Pancreas (tissue), 10 donors: ENCODE measurements around the gene MYO7B. TPM values are rescaled to one million over a fixed set of nuclear protein-coding genes. Genes with fewer than 3 reads are reported as not detected.

Experiments
- ATAC-seq, 4 donors: fragments of 200-7000 bp; cut with Tn5 transposase; one replicate each; pipeline versions ENCODE4 v1.8.0 to v1.9.1; 2020; ENCODE audit warnings: mild to moderate bottlenecking in 4 of 4, moderate library complexity in 4 of 4
- DNase-seq, 6 donors: peaks; one replicate each; pipeline ENCODE4 v3.0.0-alpha.2; 2020
- FAIRE-seq: peaks from 2 replicates; lab custom pipeline; 2012; peaks lifted over from hg19 to GRCh38; lab: Jason Lieb, UNC
- H3K27ac ChIP-seq, 4 donors: fragments of 200-600 bp; sonication (generic); 1 replicate in 3 of 4; 2 replicates in 1 of 4; pipeline versions ENCODE4 v1.5.0 to v1.8.0; 2020
- H3K27me3 ChIP-seq, 4 donors: fragments of 200-600 bp; one replicate each; pipeline ENCODE4 v1.8.0; 2021
- H3K36me3 ChIP-seq, 3 donors: fragments of 200-600 bp; sonication (generic) in 1 of 3; one replicate each; pipeline versions ENCODE4 v1.5.0 to v1.8.0; 2020 to 2021
- H3K4me1 ChIP-seq, 3 donors: fragments of 200-600 bp; one replicate each; pipeline ENCODE4 v1.8.0; 2021
- H3K4me3 ChIP-seq, 4 donors: fragments of 200-600 bp; sonication (generic) in 2 of 4; one replicate each; pipeline versions ENCODE4 v1.5.0 to v1.8.0; 2020 to 2021
- H3K9me3 ChIP-seq, 4 donors: fragments of 200-600 bp; one replicate each; pipeline ENCODE4 v1.8.0; 2021
- WGBS, 2 donors: extraction: QIAGEN DNeasy Blood & Tissue Kit; methylation state at CpG; one replicate each; pipeline ENCODE4 v1.1.7; 2013; 5-methylcytosine and 5-hydroxymethylcytosine counted together
- intact Hi-C, 3 donors: fragments of 100-400 bp; cut with DNase I; formaldehyde crosslinking; loops; one replicate each; pipeline versions ENCODE4 v1.11.1 to v1.14.2; 2022
- polyA plus RNA-seq, 2 donors: library from polyadenylated mRNA; stranded (reverse); fragments of 200-250 nt; gene quantifications; one replicate each; pipeline ENCODE4 v1.2.3, GENCODE V29; 2013
- total RNA-seq, 6 donors: library from RNA; stranded (reverse); fragmentation: NEBNext Ultra II Directional in 4 of 6; extraction: Animal tissue kit (Norgen Biotek cat#: 25700) in 4 of 6; gene quantifications; one replicate each; pipeline versions ENCODE4 v1.2.1 to v1.2.4, GENCODE V29; 2021 to 2023
- TF ChIP-seq, protein P1 (sequence below), 4 donors: fragments of 200-600 bp; sonication (generic) in 3 of 4; IDR thresholded peaks; one replicate each; pipeline versions ENCODE4 v1.5.0 to v1.8.0; 2021; ENCODE audit warnings: antibody characterized with exemption in 4 of 4
- donor health status: healthy with polysubstance abuse.
- donor health status: DM: no; HTN: no; CAD: no; lungs with moderate emphysema.
- donor health status: DM: no; HTN: no; CAD: no.
- donor health status: control.
- donor health status: control.
- donor health status: Bipolar disorder and iron deficiency.
- donor health status: DM: yes; HTN: yes; CAD: no.
- donor health status: DM: no; HTN: no; CAD: no.
- donor health status: DM: no; HTN: no; CAD: no.
- donor health status: DM: yes; HTN: yes; CAD: no.

Gene MYO7B
- total and polyA plus RNA-seq, 8 donors: 0.12 to 1.5 (median 0.83) TPM

GRCh38 chr2:127498386-127498785 lies 37.1 kb upstream of the MYO7B start:
- DNase-seq (no peak), ATAC-seq (no peak), FAIRE-seq (no peak)
- Histone ChIP-seq H3K36me3 (peaks cover 5 to 39% (median 22%) of the 10 kb centered on the region in 3 donors), H3K4me1 (no peaks in the 10 kb centered on the region), H3K27ac (no peak overlapping the region), H3K9me3 (no peaks in the 10 kb centered on the region), H3K27me3 (no peaks in the 10 kb centered on the region), H3K4me3 (no peak overlapping the region)
- intact Hi-C loops: no loop called here
- TF ChIP-seq, protein P1, sequence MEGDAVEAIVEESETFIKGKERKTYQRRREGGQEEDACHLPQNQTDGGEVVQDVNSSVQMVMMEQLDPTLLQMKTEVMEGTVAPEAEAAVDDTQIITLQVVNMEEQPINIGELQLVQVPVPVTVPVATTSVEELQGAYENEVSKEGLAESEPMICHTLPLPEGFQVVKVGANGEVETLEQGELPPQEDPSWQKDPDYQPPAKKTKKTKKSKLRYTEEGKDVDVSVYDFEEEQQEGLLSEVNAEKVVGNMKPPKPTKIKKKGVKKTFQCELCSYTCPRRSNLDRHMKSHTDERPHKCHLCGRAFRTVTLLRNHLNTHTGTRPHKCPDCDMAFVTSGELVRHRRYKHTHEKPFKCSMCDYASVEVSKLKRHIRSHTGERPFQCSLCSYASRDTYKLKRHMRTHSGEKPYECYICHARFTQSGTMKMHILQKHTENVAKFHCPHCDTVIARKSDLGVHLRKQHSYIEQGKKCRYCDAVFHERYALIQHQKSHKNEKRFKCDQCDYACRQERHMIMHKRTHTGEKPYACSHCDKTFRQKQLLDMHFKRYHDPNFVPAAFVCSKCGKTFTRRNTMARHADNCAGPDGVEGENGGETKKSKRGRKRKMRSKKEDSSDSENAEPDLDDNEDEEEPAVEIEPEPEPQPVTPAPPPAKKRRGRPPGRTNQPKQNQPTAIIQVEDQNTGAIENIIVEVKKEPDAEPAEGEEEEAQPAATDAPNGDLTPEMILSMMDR (IDR thresholded peaks at IDR 0.05): no peak
- WGBS, 2 donors: 69 to 74% methylated on average over 2 of the region's 2 CpGs

GRCh38 chr2:127503491-127503890 lies 32.0 kb upstream of the MYO7B start:
- FAIRE-seq (no peak), ATAC-seq (no peak), DNase-seq (no peak)
- TF ChIP-seq, protein P1 (IDR thresholded peaks at IDR 0.05): no peak
- no peaks in the 10 kb centered on the region for H3K27me3 ChIP-seq
- H3K9me3 ChIP-seq: no peaks in the 10 kb centered on the region
- H3K27ac ChIP-seq: no peak overlapping the region
- H3K36me3 ChIP-seq: peaks cover 5 to 36% (median 34%) of the 10 kb centered on the region in 3 donors
- H3K4me3 ChIP-seq: no peak overlapping the region
- 95% methylated on average over 2 of the region's 2 CpGs for WGBS, 2 donors
- intact Hi-C loops: no loop called here
- peaks cover 0 to 10% (median 5%) of the 10 kb centered on the region in 3 donors for H3K4me1 ChIP-seq

- FAIRE-seq (no peak), ATAC-seq (no peak), DNase-seq (no peak)
- Histone ChIP-seq H3K36me3 (peaks cover 5 to 36% (median 34%) of the 10 kb centered on the region in 3 donors), H3K4me3 (no peak overlapping the region), H3K27ac (no peak overlapping the region), H3K4me1 (peaks cover 0 to 16% (median 5%) of the 10 kb centered on the region in 3 donors), H3K9me3 (no peaks in the 10 kb centered on the region), H3K27me3 (no peaks in the 10 kb centered on the region)
- WGBS, 2 donors: 92 to 94% methylated on average over 11 of the region's 11 CpGs
- TF ChIP-seq, protein P1 (IDR thresholded peaks at IDR 0.05): no peak
- intact Hi-C loops: no loop called here
Measured at GRCh38 chr2:127504552-127505430, 30.7 kb upstream of the MYO7B start.

GRCh38 chr2:127506510-127506909 lies 29.0 kb upstream of the MYO7B start:
- no peaks in the 10 kb centered on the region for H3K9me3 ChIP-seq
- no peaks in the 10 kb centered on the region for H3K27me3 ChIP-seq
- DNase-seq: no peak
- TF ChIP-seq, protein P1 (IDR thresholded peaks at IDR 0.05): no peak
- H3K27ac ChIP-seq: no peak overlapping the region
- intact Hi-C loops: no loop called here
- 68% methylated on average over 1 of the region's 1 CpG for WGBS, 2 donors
- H3K4me3 ChIP-seq: no peak overlapping the region
- peaks cover 5 to 32% (median 24%) of the 10 kb centered on the region in 3 donors for H3K36me3 ChIP-seq
- ATAC-seq: no peak
- FAIRE-seq: no peak
- H3K4me1 ChIP-seq: peaks cover 0 to 21% (median 5%) of the 10 kb centered on the region in 3 donors
